ENCODE results near the gene CDC16.
"Not testable (repeated sequence)": the region's sequence is repeated elsewhere in the genome, so short reads cannot be mapped to it uniquely, and the experiment has no call there.

CDC16 gene, protein sequence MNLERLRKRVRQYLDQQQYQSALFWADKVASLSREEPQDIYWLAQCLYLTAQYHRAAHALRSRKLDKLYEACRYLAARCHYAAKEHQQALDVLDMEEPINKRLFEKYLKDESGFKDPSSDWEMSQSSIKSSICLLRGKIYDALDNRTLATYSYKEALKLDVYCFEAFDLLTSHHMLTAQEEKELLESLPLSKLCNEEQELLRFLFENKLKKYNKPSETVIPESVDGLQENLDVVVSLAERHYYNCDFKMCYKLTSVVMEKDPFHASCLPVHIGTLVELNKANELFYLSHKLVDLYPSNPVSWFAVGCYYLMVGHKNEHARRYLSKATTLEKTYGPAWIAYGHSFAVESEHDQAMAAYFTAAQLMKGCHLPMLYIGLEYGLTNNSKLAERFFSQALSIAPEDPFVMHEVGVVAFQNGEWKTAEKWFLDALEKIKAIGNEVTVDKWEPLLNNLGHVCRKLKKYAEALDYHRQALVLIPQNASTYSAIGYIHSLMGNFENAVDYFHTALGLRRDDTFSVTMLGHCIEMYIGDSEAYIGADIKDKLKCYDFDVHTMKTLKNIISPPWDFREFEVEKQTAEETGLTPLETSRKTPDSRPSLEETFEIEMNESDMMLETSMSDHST

DNA sequence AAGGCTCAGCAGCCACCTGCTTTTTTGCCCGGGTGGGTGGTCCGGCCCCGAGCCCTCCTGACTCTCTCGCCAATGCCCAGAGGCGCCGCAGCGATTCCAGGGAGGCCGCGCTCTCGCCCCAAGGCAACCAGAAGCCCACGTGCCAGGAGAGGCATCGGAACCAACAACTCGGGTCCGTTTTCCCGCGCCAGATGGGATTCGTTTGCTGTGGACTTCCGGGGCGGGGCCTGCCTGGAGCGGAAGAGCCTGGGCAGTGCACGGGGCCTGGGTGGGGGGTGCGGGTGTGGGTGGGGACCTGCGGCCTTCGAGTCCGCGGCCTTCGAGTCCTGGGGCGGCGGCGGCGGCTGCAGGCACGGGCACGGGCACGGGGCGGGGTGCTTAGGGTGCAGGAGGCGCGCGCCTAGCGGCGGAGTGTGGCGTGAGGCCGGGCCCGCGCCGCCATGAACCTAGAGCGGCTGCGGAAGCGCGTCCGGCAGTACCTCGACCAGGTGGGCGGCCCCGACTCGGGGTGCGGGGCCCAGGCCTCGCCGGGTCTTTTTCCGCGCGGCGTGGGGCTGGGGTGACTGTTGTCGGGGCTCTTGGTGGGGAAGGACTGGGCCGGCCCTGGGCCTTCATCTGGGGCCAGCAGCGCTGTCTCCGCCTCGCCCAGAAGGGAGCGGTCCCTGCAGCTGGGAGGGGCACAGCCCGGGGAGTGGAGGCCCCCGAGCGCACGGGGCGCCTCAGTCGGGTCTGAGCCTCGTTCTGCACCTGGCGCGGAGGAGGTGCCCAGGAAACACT, at the start of gene CDC16:
CDC16 (plus strand) TSS at position 253 of the 777 bp plus-strand sequence; CDS start at position 441, 188 bp downstream.
- DNase-seq, result peak; percentile 93

DNA sequence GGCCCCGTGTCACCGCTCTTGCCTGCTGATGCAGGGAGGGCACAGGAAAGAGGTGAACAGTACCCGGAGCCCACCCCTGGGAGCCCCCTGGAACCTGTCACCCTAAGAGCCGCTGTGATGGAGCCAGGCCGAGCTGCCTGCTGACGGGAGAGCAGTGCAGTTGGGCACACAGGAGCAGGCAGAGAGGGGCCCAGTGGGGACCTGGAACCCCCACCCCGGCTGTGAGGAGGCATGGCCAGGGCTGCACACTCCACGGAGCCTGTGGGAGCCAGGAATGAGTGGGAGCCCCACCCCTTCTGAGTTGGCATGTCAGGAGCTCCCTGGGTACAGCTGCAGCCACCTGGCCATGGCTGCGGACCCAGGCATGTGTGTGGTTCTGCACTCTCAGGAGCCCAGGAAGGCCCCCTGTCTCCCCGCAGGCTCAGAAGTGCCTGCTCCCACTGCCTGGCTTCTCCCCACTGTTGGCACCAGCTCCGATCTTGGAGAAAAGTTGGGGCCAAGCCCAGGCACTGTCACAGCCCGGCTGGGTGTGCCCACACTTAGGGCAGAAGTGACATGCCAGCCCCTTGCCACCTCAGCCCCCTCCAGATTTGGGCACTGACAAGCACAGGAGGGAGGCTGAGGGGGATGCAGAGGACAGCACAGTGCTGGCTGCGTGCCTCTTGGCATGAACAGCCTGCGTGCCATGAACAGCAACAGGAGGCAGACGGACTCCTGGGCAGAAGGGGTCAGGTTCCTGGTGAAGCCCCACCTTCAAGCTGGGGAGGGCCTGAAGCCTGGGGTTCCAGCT, 49.3 kb upstream of the CDC16 start:
- DNase-seq, result no peak

DNA sequence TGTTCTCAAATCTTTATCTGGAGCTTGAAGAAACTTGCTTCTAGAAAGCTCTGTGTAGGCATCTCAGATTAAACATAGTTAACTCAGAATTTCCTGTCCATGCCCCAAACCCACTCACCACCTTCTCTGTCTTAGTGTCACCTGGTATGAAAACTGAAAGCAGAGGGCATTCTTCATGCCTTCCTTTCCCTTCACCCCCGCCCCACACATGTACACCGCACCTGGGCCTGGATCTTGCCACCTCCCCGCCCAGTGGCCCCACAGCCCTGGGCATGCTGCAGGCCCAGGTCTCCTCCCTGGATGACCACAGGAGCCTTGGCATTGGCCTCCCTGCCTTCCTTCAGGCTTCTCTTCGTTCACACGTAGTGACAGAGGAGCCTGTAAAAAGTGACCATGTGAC, 39.8 kb upstream of the CDC16 start:
- peak; percentile 20 for DNase-seq

DNA sequence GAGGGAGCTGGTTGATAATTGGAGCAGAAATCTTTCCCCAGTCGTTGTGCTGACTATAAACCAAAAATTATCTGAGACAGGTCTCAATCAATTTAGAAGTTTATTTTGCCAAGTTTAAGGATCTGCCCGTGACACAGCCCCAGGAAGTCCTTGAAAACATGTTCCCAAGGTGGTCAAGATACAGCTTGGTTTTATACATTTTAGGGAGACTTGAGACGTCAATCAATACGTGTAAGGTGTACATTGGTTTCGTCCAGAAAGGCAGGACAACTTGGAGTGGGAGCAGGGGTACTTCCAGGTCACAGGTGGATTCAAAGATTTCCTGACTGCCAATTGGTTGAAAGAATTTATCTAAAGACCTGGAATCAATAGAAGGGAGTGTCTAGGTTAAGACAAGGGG, 38.1 kb upstream of the CDC16 start:
- no peak for DNase-seq

DNA sequence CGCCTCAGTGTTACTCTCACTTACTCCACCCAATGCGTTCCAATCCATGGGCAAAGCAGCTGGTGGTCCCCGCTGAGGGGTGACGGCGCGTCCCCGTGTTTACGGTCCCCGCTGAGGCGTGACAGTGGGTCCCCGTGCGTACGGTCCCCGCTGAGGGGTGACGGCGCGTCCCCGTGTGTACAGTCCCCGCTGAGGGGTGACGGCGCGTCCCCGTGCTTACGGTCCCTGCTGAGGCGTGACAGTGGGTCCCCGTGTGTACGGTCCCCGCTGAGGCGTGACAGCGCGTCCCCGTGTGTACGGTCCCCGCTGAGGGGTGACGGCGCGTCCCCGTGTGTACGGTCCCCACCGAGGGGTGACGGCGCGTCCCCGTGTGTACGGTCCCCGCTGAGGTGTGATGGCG, 36.1 kb upstream of the CDC16 start:
- DNase-seq, result no peak

DNA sequence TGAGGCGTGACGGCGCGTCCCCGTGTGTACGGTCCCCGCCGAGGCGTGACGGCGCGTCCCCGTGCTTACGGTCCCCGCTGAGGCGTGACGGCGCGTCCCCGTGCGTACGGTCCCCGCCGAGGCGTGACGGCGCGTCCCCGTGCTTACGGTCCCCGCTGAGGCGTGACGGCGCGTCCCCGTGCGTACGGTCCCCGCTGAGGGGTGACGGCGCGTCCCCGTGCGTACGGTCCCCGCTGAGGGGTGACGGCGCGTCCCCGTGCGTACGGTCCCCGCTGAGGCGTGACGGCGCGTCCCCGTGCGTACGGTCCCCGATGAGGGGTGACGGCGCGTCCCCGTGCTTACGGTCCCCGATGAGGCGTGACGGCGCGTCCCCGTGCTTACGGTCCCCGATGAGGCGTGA, 35.2 kb upstream of the CDC16 start:
- DNase-seq, result not testable (repeated sequence)

DNA sequence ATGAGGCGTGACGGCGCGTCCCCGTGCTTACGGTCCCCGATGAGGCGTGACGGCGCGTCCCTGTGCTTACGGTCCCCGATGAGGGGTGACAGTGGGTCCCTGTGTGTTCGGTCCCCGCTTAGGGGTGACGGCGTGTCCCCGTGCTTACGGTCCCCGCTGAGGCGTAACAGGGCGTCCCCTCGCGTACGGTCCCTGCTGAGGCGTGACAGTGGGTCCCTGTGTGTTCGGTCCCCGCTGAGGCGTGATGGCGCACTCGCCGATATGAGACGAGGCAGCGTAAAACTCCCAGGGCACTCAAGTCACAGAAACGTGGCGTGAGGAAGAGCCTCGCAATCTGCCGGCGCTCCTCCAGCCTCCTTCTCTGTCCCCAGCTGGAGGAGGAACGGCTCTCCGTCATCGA, 34.7 kb upstream of the CDC16 start:
- DNase-seq, result no peak

DNA sequence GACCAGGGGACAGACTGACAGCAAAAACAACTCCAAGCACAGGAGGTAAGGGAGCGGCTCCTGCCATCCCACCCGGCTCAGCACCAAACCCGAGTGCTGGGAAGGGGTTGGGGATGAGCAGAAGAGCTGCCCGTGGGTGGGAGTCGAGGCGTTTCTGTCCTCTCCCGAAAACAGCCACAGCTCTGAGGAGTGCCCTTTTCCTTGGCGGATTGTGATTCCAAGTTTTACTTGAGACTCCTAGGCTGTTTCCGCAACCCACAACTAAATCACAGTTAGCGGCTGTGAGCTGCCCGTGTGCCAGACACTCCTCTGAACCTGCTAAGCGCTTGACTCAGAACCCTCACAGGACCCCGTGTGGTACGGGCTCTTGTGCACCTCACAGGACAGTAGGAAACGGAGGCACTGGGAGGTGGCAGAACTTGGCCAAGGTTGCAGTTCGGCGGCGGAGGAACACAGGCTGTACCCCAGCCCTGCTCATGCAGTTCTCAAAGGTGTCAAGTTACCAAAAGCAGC, 34.2 kb upstream of the CDC16 start:
- DNase-seq, result no peak

DNA sequence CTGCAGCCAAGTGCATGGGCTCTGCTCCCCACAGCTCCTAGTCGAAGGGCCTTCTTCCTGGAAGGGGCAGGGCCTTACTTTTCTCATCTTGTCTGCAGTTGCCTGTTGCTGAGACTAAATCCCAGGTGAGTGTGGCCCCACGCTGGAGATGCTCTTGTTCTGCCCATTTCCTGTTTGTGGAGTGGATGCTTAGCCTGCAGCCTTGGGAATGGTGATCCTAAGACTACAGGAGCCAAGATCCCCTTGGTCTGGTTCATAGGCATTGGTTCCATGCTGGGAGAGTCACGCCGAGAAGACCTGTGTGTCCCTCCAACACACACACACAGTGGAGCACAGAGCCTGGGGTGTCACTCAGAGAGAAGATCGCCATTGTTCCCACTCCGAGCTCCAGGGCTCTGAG, 32.1 kb upstream of the CDC16 start:
- DNase-seq, result no peak

DNA sequence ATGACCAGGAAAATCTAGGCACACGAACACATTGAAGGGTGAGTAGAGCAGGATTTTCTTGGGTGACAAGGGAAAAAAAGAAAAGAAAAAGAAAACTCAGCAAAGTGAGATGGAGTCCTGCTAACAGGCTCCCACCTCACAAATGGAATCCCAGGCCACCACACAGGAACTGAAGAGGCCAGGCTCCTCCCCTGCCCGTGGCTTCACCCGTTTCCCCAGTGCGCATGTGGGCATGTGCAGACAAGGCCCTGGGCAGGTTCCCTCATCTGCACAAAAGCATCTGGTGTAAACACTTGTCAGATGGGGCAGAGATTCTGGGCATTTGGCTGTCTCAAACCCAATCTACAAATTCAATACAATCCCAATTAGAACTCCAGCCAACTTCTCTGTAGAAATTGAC, 31.2 kb upstream of the CDC16 start:
- DNase-seq, result no peak

DNA sequence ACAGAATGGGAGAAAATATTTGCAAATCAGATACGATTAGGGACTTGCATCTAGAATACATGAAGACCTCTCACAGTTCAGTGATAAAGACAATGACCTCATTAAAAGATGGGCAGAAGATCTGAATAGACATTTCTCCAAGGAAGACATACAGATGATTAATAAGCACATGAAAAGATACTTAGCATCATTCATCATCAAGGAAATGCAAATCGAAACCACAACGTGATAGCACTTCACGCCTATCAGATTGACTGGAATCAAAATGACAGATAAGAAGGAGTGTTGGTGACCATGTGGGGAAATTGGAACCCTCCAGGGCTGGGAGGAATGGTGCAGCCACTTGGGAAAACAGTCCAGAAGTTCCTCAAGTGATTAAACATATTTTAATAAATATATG, 29.8 kb upstream of the CDC16 start:
- DNase-seq, result no peak

DNA sequence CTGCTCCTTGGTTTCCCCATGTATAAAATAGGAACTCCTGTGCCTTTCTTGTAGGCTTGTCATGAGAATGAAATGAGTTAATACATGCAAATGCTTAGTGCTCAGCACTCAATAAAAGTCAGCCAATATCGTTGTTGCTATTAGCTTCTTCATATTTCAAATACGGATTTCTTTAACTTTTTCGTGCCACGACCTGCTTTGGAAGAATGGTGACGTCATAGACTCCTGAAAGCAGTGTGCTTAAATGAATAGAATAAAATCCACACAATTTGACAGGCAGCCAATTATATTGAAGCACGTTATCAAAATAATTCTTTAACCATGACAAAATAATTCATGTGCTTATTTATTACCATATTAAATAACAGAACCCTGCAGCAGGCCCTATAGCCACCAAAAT, 26.6 kb upstream of the CDC16 start:
- no peak for DNase-seq

DNA sequence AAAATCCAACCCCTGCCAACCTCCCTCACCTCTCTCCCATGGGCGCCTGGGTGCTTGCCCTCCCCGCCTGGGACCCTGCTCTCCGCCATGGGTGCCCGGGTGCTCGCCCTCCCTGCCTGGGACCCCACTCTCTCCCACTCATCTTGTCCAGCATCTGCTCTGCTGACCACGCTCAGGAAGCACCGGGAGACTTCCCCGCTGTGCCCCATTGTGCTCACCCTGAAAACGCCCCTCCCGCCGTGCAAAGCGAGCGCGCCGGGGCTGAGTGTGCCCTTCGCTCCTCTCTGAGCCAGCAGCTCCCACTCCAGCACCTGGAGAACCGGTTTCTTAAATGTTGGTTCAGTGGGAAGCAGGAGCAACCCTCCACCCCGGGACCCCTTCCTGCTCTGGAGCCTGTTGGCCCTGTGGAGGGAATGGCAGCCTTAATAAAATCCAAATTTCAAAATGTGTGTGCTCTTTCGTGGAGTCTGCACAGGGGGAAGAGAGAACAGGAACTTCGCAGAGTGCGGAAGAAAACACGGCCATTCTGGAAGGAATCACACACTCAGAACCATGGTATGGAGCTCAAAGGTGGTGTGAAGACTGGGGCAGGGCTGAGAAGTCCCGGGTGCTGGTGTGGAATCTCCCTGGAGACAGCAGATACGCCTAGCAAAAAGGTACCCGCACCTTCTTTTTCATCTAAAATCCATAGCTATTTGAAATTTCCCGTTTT, 23.1 kb upstream of the CDC16 start:
- no peak for DNase-seq

DNA sequence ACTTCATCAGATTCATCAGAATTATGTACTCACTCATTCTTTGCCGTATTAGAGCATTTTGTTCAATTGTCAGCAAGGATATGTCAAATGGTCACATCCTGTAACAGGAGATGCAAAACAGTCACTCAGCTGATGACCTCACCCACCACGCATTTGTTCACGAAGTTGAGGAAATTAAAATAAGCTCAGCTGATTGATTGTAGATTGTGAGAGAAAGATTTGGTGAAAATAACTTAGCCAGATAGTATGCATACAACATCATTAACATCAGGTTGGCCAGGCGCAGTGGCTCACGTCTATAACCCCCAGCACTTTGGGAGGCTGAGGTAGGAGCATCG, 22.6 kb upstream of the CDC16 start:
- no peak for DNase-seq

DNA sequence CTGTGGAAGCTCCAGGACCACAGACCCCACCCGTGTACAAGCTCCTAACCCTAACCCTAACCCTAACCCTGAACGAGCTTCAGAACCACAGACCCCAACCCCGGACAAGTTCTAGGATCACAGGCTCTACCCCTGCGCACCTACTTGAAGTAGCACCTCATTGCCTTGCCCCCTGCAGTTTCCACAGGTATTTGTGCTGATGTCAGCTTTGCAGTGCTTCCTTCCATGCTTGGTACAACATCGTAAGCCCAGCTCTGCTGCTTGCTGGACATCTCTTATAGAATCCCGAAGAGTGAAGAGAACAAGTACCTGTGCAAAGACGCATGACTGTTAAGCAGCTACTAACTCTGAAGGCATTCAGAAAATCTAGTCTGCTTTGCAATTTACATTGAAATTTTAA, 20.7 kb upstream of the CDC16 start:
- DNase-seq, result no peak

DNA sequence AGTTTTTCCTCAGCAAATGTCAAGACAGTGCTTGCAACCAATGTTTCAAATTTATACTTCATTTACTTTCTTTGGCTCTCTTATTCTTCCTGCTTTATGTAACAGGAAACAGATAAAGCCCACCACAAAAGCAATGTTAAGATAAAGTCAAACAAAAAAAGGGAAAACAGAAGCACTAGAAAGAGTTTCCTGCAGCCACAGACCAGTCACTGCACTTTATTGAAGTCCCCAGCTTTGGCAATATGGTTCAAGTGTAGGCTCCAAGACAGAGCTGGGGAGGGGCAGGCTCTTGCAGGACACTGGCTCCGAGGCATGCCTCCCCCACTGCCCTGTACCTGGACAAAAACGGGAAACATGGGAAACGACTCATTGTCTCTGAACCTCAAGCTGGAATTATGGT, 15.3 kb upstream of the CDC16 start:
- no peak for DNase-seq

DNA sequence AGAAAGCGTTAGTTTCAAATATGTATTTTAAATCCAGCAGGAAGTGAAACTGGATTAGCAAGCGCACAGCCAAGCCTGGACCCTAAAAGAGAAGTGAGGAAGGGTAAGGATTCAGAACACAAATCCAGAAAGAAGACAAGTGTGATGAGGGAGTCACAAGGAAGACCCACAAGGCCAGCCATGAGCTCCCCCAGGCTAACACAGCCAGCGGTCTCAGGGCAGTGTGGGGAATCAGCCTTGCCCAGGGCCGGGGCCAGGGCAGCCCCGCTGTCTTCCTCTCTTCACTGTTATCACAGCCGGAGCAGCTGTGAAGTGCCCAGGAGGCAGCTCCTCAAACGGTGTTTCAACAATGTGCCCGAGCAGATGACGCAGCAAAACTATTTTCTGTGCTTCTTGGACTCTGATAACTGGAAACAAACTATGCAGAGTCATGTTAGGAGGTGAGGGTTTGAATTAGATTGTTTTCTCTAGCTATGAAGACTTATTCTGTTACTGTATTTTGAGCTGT, 12.2 kb upstream of the CDC16 start:
- DNase-seq, result no peak

DNA sequence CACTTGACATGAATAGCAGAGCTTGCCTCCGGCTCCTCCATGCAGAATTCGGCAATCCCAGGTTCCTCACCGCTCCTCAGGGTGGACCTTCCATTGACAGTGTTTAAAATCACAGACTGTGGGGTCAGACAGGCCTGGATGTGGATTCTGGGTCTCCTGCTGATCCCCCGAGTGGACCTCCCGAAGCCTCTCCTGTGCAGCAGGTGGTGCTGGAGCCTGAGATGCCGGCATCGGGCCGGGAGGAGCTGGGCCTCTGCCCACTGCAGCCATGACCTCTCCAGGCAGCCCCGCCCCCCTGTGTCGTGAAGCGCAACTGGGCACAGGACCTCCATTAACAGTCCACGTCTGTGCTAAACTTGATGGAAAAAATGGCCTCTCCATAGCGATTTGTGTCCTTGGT, 10.5 kb upstream of the CDC16 start:
- DNase-seq, result no peak

DNA sequence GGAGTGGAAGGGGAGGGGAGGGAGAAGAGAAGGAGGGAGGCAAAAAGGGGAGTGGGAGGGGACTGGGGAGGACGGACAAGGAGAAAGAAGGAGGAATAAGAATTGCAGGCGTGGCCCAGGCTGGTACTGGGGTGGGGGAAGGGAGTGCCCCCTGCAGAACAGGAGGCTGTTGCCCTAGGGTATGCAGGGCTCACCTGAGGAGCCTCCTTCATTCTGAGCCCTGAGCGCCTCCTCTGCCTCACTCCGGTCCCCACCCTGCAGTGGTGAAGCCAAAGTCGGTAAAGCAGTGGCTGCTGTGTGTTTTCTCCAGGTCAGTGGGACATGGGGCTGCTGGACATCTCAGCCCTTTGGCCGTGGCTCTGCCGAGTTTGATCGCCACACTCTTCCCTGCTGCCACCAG, 9.1 kb upstream of the CDC16 start:
- no peak for DNase-seq

DNA sequence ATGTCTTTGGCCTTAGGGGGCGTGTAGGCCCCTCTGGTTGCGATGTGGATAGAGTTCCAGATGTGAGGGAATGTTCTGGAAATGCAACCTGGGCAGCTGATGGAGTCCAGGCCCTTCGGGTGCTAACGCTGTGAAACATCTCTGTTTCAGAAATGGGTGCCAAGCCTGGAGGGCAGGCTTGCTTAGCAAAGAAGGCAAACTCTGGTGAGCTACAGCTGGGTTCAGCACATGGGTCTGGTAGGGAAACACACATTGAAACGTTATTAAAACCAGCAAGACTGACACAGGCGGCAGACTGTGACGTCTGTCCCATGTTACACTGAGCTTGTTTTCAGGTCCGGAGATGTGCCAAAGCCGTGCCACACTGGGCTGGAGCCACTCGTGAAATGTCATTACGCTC, 8.6 kb upstream of the CDC16 start:
- DNase-seq, result no peak

DNA sequence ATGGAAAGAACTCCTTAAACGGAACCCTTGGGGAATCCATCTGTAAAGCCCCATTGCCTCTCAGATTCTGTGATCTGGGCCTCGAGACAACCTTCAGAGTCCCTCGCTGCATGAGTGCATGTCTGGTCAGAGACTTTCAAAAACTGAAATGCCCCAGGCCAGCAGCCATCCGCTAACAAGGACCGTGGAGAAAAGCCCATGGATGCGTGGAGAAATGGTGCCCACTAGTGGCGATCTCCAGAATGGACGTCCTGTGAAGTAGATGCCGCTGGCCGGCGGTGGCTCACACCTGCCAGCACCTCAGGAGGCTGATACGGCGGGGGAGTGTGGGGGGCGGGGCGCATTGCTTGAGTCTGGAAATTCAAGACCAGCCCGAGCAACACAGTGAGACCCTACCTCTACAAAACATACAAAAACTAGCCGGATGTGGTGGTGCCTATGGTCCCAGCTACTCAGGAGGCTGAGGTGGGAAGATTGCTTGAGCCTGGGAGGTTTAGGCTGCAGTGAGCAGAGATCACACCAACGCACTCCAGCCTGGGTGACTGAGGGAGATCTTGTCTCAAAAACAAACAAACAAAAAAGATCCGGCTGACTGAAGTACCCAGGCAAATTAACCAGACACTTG, 7.9 kb upstream of the CDC16 start:
- DNase-seq, result peak; percentile 90

DNA sequence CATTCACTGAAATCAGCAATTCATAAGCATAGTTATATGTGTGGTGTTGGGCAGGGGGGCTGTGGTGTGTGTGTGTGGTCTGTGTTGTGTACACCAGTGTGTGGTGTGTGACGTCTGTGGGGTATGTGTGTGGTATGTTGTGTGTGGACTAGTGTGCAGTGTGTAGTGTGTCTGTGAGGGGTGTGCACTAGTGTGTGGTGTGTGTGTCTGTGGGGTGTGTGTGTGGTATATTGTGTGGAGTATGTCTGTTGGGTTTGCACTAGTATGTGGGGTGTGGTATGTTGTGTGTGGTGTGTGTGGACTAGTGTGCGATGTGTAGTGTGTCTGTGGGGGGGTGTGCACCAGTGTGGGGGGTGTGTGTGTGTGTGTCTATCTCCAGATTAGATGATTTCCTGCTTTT, 7.2 kb upstream of the CDC16 start:
- DNase-seq, result no peak

Measured in stimulated activated CD4-positive, alpha-beta T cell treated with anti-CD3 and anti-CD28 coated beads, Interleukin-4, amount 100 ng/mL, for 24 hours (primary cell).